Activated CD4-positive, CD25-positive, alpha-beta regulatory T cell treated with anti-CD3 and anti-CD28 coated beads, Interleukin-2, amount 50 U/mL, for 16 hours (primary cell): Measurements from ENCODE around the gene ADAMTS16.

ENCODE experiments used
- DNase-seq: peaks from one replicate; pipeline ENCODE4 v3.0.0-alpha.2; 2020; ENCODE audit warnings: low read depth, low spot score

ADAMTS16 gene

GRCh38 chr5:5287419-5287818, 147.3 kb downstream of the ADAMTS16 start:
- no peak for DNase-seq

- no peak for DNase-seq
These were observed 148.1 kb downstream of the ADAMTS16 start for GRCh38 chr5:5288201-5288600.

GRCh38 chr5:5289537-5289936, 149.4 kb downstream of the ADAMTS16 start:
- DNase-seq, result no peak

- no peak for DNase-seq
These were observed 150.7 kb downstream of the ADAMTS16 start for GRCh38 chr5:5290674-5291334.

GRCh38 chr5:5291357-5291756, 151.2 kb downstream of the ADAMTS16 start:
- DNase-seq, result no peak

- no peak for DNase-seq
These were observed 152.9 kb downstream of the ADAMTS16 start for GRCh38 chr5:5293029-5293428.

- DNase-seq, result no peak
These were observed 154.3 kb downstream of the ADAMTS16 start for GRCh38 chr5:5294429-5294828.

- no peak for DNase-seq
These were observed 155.2 kb downstream of the ADAMTS16 start for GRCh38 chr5:5295351-5295750.

- no peak for DNase-seq
These were observed 155.9 kb downstream of the ADAMTS16 start for GRCh38 chr5:5296051-5296450.

- DNase-seq, result no peak
These were observed 157.4 kb downstream of the ADAMTS16 start for GRCh38 chr5:5297432-5298067.

GRCh38 chr5:5298068-5298633, 158.0 kb downstream of the ADAMTS16 start:
- no peak for DNase-seq

- DNase-seq, result no peak
These were observed 158.9 kb downstream of the ADAMTS16 start for GRCh38 chr5:5298841-5299541.

GRCh38 chr5:5301176-5301575, 161.0 kb downstream of the ADAMTS16 start:
- DNase-seq, result no peak

GRCh38 chr5:5302201-5302600, 162.1 kb downstream of the ADAMTS16 start:
- no peak for DNase-seq

- DNase-seq, result no peak
These were observed 163.1 kb downstream of the ADAMTS16 start for GRCh38 chr5:5303242-5303641.

GRCh38 chr5:5304361-5305020, 164.4 kb downstream of the ADAMTS16 start:
- DNase-seq, result no peak

- no peak for DNase-seq
These were observed 166.6 kb downstream of the ADAMTS16 start for GRCh38 chr5:5306696-5307095.

GRCh38 chr5:5308319-5308718, 168.2 kb downstream of the ADAMTS16 start:
- DNase-seq, result no peak

- no peak for DNase-seq
These were observed 169.5 kb downstream of the ADAMTS16 start for GRCh38 chr5:5309645-5310044.

GRCh38 chr5:5313101-5313635, 173.0 kb downstream of the ADAMTS16 start:
- no peak for DNase-seq

GRCh38 chr5:5314166-5314565, 174.0 kb downstream of the ADAMTS16 start:
- DNase-seq, result no peak

GRCh38 chr5:5314626-5315025, 174.5 kb downstream of the ADAMTS16 start:
- no peak for DNase-seq
